ENCODE data around the gene CNPY1. TPM values are rescaled to one million over a fixed set of nuclear protein-coding genes. Genes with fewer than 3 reads are reported as not detected.

The CNPY1 gene
- total and polyA plus RNA-seq, 2 experiments from 2014 or later = not detected

- Histone ChIP-seq H3K27me3 (replicated peaks; ENCODE audit: insufficient read depth) (peaks cover 96% of the 10 kb centered on the region), H3K27ac (no peak overlapping the region), H3F3A (ENCODE audit: insufficient read depth) (no peaks in the 10 kb centered on the region), H3K9ac (no peak overlapping the region), H3K9me2 (ENCODE audit: insufficient read depth) (no peaks in the 10 kb centered on the region), H4K20me1 (ENCODE audit: insufficient read depth) (no peaks in the 10 kb centered on the region), H3K4me2 (ENCODE audit: unreplicated experiment) (no peak overlapping the region), H3K4me1 (ENCODE audit: insufficient read depth) (no peaks in the 10 kb centered on the region), H2AFZ (no peak overlapping the region), H3K9me3 (ENCODE audit: low read depth) (no peaks in the 10 kb centered on the region), H3K79me2 (ENCODE audit: insufficient read depth) (no peaks in the 10 kb centered on the region), H3K36me3 (ENCODE audit: low read depth) (no peaks in the 10 kb centered on the region), H3K4me3 (no peak overlapping the region)
- TF ChIP-seq EZH2phosphoT487 (IDR thresholded peaks at IDR 0.05; ENCODE audit: insufficient read depth, low read depth) = 0 out of 2 replicates have a peak, but pooled peaks have one; percentile 7
- TF ChIP-seq EZH2 (IDR thresholded peaks at IDR 0.05; ENCODE audit: insufficient read depth, poor library complexity, severe bottlenecking) = no peak
- 49 to 53% methylated on average over 6 of the region's 6 CpGs for WGBS, 2 experiments (ENCODE audit: low coverage in 1 of 2, low lambda C conversion rate in 2 of 2, missing lambda C conversion rate in 2 of 2)
- in situ Hi-C loops (cut with MboI) = no loop called here
- no peak for DNase-seq
Observed at GRCh38 chr7:155464183-155464582, 82.2 kb downstream of the CNPY1 start.

GRCh38 chr7:155463114-155463811 is 83.1 kb downstream of the CNPY1 start:
- Histone ChIP-seq H3K4me1 (ENCODE audit: insufficient read depth) (no peaks in the 10 kb centered on the region), H3K4me3 (no peak overlapping the region), H3K9me2 (ENCODE audit: insufficient read depth) (no peaks in the 10 kb centered on the region), H3K9me3 (ENCODE audit: low read depth) (no peaks in the 10 kb centered on the region), H2AFZ (no peak overlapping the region), H3F3A (ENCODE audit: insufficient read depth) (no peaks in the 10 kb centered on the region), H3K36me3 (ENCODE audit: low read depth) (no peaks in the 10 kb centered on the region), H3K9ac (no peak overlapping the region), H3K4me2 (ENCODE audit: unreplicated experiment) (no peak overlapping the region), H3K79me2 (ENCODE audit: insufficient read depth) (no peaks in the 10 kb centered on the region), H4K20me1 (ENCODE audit: insufficient read depth) (no peaks in the 10 kb centered on the region), H3K27ac (no peak overlapping the region), H3K27me3 (replicated peaks; ENCODE audit: insufficient read depth) (peaks cover 95% of the 10 kb centered on the region)
- TF ChIP-seq EZH2 (IDR thresholded peaks at IDR 0.05; ENCODE audit: insufficient read depth, poor library complexity, severe bottlenecking) = no peak
- no peak for TF ChIP-seq EZH2phosphoT487 (IDR thresholded peaks at IDR 0.05; ENCODE audit: insufficient read depth, low read depth)
- 29 to 33% methylated on average over 14 to 15 of the region's 15 CpGs for WGBS, 2 experiments (ENCODE audit: low coverage in 1 of 2, low lambda C conversion rate in 2 of 2, missing lambda C conversion rate in 2 of 2)
- DNase-seq = no peak
- in situ Hi-C loops (cut with MboI) = no loop called here

- peaks cover 89% of the 10 kb centered on the region for H3K27me3 ChIP-seq (replicated peaks; ENCODE audit: insufficient read depth)
- 8 to 9% methylated on average over 33 of the region's 33 CpGs for WGBS, 2 experiments (ENCODE audit: low coverage in 1 of 2, low lambda C conversion rate in 2 of 2, missing lambda C conversion rate in 2 of 2)
- H4K20me1 ChIP-seq (ENCODE audit: insufficient read depth) = no peaks in the 10 kb centered on the region
- no peaks in the 10 kb centered on the region for H3K4me1 ChIP-seq (ENCODE audit: insufficient read depth)
- no peaks in the 10 kb centered on the region for H3K36me3 ChIP-seq (ENCODE audit: low read depth)
- DNase-seq = no peak
- no peak overlapping the region for H2AFZ ChIP-seq
- no peak overlapping the region for H3K9ac ChIP-seq
- H3K9me2 ChIP-seq (ENCODE audit: insufficient read depth) = no peaks in the 10 kb centered on the region
- H3K4me2 ChIP-seq (ENCODE audit: unreplicated experiment) = no peak overlapping the region
- no peaks in the 10 kb centered on the region for H3K79me2 ChIP-seq (ENCODE audit: insufficient read depth)
- no peak overlapping the region for H3K27ac ChIP-seq
- no peak overlapping the region for H3K4me3 ChIP-seq
- in situ Hi-C loops (cut with MboI) = no loop called here
- 0 out of 2 replicates have a peak, but pooled peaks have one; percentile 36 for TF ChIP-seq EZH2phosphoT487 (IDR thresholded peaks at IDR 0.05; ENCODE audit: insufficient read depth, low read depth)
- peak; percentile 41 for TF ChIP-seq EZH2 (IDR thresholded peaks at IDR 0.05; ENCODE audit: insufficient read depth, poor library complexity, severe bottlenecking)
- H3K9me3 ChIP-seq (ENCODE audit: low read depth) = no peaks in the 10 kb centered on the region
- H3F3A ChIP-seq (ENCODE audit: insufficient read depth) = no peaks in the 10 kb centered on the region
Observed at GRCh38 chr7:155462163-155462735, 84.1 kb downstream of the CNPY1 start.

- H2AFZ ChIP-seq = no peak overlapping the region
- no peak overlapping the region for H3K9ac ChIP-seq
- peaks cover 88% of the 10 kb centered on the region for H3K27me3 ChIP-seq (replicated peaks; ENCODE audit: insufficient read depth)
- H3K4me2 ChIP-seq (ENCODE audit: unreplicated experiment) = no peak overlapping the region
- no peak overlapping the region for H3K27ac ChIP-seq
- in situ Hi-C loops (cut with MboI) = no loop called here
- DNase-seq = no peak
- no peaks in the 10 kb centered on the region for H4K20me1 ChIP-seq (ENCODE audit: insufficient read depth)
- H3K9me3 ChIP-seq (ENCODE audit: low read depth) = no peaks in the 10 kb centered on the region
- no peak overlapping the region for H3K4me3 ChIP-seq
- WGBS, 2 experiments (ENCODE audit: low coverage in 1 of 2, low lambda C conversion rate in 2 of 2, missing lambda C conversion rate in 2 of 2) = 43 to 46% methylated on average over 3 of the region's 3 CpGs
- no peaks in the 10 kb centered on the region for H3K4me1 ChIP-seq (ENCODE audit: insufficient read depth)
- H3K79me2 ChIP-seq (ENCODE audit: insufficient read depth) = no peaks in the 10 kb centered on the region
- TF ChIP-seq EZH2phosphoT487 (IDR thresholded peaks at IDR 0.05; ENCODE audit: insufficient read depth, low read depth) = no peak
- TF ChIP-seq EZH2 (IDR thresholded peaks at IDR 0.05; ENCODE audit: insufficient read depth, poor library complexity, severe bottlenecking) = no peak
- H3F3A ChIP-seq (ENCODE audit: insufficient read depth) = no peaks in the 10 kb centered on the region
- H3K9me2 ChIP-seq (ENCODE audit: insufficient read depth) = no peaks in the 10 kb centered on the region
- no peaks in the 10 kb centered on the region for H3K36me3 ChIP-seq (ENCODE audit: low read depth)
Observed at GRCh38 chr7:155461631-155462030, 84.7 kb downstream of the CNPY1 start.
